Measurements from ENCODE around the gene FBXL15. TPM values are rescaled to one million over a fixed set of nuclear protein-coding genes. Genes with fewer than 3 reads are reported as not detected.

FBXL15 gene
- total and polyA plus RNA-seq, 2 experiments from 2014 or later = 18.5 to 36.1 TPM

DNA sequence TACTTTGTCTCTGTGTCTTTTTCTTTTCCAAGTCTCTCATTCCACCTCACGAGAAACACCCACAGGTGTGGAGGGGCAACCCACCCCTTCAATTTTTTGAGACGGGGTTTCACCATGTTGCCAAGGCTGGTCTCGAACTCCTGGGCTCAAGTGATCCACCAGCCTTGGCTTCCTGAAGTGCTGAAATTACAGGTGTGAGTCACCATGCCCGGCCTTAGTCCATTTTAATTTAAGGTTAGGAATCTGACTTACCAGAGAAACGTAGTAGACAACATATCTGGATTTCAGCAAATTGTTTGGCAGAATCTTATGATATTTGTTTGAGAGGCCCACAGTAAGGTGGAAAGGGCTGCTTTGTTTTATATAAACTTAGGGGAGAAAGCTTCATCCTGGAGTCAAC, 28.3 kb upstream of the FBXL15 start:
- Mint-ChIP-seq H3K36me3 (ENCODE audit: low read depth) (no peaks in the 10 kb centered on the region), H3K27me3 (ENCODE audit: insufficient read depth, low read depth, poor library complexity) (peaks cover 40% of the 10 kb centered on the region), H3K9me3 (no peaks in the 10 kb centered on the region), H3K4me3 (no peak overlapping the region), H3K4me1 (peaks cover 14% of the 10 kb centered on the region), H3K27ac (no peak overlapping the region)
- Histone ChIP-seq H3K4me1 (ENCODE audit: insufficient read depth) (peaks cover 11% of the 10 kb centered on the region), H3F3A (replicated peaks; ENCODE audit: low read depth) (0 out of 2 replicates have a peak, but pooled peaks cover 5% of the 10 kb centered on the region), H3K36me3 (ENCODE audit: insufficient read depth) (no peaks in the 10 kb centered on the region), H4K20me1 (replicated peaks; ENCODE audit: insufficient read depth) (no peaks in the 10 kb centered on the region; the same call in 1 of the 2 replicates), H3K9me2 (ENCODE audit: insufficient read depth) (no peaks in the 10 kb centered on the region), H2AFZ (no peak overlapping the region), H3K4me2 (peak overlapping the region; percentile 34), H3K27me3 (ENCODE audit: insufficient read depth) (peaks cover 38% of the 10 kb centered on the region), H3K27ac (ENCODE audit: low read depth) (no peak overlapping the region), H3K4me3 (no peak overlapping the region), H3K79me2 (replicated peaks; ENCODE audit: insufficient read depth) (no peaks in the 10 kb centered on the region)
- ATAC-seq (no peak), DNase-seq (ENCODE audit: low spot score) (no peak)
- TF ChIP-seq ZNF331 (CRISPR knock-in tag; IDR thresholded peaks at IDR 0.05; ENCODE audit: low read depth) (no peak), POLR2AphosphoS5 (IDR thresholded peaks at IDR 0.05; ENCODE audit: low read depth) (no peak), JUNB (IDR thresholded peaks at IDR 0.05; ENCODE audit: unreplicated experiment) (no peak), EZH2 (IDR thresholded peaks at IDR 0.05; ENCODE audit: low read depth, unreplicated experiment) (no peak), CREB1 (CRISPR knock-in tag; IDR thresholded peaks at IDR 0.05; ENCODE audit: low read depth) (no peak), NANOG (IDR thresholded peaks at IDR 0.05; ENCODE audit: borderline replicate concordance) (no peak), STAT1 (IDR thresholded peaks at IDR 0.05; ENCODE audit: unreplicated experiment) (no peak), ZNF114 (CRISPR knock-in tag; IDR thresholded peaks at IDR 0.05) (no peak), EZH2phosphoT487 (IDR thresholded peaks at IDR 0.05; ENCODE audit: unreplicated experiment) (no peak)
- TF ChIP-seq, protein P1, sequence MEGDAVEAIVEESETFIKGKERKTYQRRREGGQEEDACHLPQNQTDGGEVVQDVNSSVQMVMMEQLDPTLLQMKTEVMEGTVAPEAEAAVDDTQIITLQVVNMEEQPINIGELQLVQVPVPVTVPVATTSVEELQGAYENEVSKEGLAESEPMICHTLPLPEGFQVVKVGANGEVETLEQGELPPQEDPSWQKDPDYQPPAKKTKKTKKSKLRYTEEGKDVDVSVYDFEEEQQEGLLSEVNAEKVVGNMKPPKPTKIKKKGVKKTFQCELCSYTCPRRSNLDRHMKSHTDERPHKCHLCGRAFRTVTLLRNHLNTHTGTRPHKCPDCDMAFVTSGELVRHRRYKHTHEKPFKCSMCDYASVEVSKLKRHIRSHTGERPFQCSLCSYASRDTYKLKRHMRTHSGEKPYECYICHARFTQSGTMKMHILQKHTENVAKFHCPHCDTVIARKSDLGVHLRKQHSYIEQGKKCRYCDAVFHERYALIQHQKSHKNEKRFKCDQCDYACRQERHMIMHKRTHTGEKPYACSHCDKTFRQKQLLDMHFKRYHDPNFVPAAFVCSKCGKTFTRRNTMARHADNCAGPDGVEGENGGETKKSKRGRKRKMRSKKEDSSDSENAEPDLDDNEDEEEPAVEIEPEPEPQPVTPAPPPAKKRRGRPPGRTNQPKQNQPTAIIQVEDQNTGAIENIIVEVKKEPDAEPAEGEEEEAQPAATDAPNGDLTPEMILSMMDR (conservative IDR thresholded peaks at IDR 0.05; ENCODE audit: low read depth in 2 of 2) = no peak
- TF ChIP-seq, protein P2, sequence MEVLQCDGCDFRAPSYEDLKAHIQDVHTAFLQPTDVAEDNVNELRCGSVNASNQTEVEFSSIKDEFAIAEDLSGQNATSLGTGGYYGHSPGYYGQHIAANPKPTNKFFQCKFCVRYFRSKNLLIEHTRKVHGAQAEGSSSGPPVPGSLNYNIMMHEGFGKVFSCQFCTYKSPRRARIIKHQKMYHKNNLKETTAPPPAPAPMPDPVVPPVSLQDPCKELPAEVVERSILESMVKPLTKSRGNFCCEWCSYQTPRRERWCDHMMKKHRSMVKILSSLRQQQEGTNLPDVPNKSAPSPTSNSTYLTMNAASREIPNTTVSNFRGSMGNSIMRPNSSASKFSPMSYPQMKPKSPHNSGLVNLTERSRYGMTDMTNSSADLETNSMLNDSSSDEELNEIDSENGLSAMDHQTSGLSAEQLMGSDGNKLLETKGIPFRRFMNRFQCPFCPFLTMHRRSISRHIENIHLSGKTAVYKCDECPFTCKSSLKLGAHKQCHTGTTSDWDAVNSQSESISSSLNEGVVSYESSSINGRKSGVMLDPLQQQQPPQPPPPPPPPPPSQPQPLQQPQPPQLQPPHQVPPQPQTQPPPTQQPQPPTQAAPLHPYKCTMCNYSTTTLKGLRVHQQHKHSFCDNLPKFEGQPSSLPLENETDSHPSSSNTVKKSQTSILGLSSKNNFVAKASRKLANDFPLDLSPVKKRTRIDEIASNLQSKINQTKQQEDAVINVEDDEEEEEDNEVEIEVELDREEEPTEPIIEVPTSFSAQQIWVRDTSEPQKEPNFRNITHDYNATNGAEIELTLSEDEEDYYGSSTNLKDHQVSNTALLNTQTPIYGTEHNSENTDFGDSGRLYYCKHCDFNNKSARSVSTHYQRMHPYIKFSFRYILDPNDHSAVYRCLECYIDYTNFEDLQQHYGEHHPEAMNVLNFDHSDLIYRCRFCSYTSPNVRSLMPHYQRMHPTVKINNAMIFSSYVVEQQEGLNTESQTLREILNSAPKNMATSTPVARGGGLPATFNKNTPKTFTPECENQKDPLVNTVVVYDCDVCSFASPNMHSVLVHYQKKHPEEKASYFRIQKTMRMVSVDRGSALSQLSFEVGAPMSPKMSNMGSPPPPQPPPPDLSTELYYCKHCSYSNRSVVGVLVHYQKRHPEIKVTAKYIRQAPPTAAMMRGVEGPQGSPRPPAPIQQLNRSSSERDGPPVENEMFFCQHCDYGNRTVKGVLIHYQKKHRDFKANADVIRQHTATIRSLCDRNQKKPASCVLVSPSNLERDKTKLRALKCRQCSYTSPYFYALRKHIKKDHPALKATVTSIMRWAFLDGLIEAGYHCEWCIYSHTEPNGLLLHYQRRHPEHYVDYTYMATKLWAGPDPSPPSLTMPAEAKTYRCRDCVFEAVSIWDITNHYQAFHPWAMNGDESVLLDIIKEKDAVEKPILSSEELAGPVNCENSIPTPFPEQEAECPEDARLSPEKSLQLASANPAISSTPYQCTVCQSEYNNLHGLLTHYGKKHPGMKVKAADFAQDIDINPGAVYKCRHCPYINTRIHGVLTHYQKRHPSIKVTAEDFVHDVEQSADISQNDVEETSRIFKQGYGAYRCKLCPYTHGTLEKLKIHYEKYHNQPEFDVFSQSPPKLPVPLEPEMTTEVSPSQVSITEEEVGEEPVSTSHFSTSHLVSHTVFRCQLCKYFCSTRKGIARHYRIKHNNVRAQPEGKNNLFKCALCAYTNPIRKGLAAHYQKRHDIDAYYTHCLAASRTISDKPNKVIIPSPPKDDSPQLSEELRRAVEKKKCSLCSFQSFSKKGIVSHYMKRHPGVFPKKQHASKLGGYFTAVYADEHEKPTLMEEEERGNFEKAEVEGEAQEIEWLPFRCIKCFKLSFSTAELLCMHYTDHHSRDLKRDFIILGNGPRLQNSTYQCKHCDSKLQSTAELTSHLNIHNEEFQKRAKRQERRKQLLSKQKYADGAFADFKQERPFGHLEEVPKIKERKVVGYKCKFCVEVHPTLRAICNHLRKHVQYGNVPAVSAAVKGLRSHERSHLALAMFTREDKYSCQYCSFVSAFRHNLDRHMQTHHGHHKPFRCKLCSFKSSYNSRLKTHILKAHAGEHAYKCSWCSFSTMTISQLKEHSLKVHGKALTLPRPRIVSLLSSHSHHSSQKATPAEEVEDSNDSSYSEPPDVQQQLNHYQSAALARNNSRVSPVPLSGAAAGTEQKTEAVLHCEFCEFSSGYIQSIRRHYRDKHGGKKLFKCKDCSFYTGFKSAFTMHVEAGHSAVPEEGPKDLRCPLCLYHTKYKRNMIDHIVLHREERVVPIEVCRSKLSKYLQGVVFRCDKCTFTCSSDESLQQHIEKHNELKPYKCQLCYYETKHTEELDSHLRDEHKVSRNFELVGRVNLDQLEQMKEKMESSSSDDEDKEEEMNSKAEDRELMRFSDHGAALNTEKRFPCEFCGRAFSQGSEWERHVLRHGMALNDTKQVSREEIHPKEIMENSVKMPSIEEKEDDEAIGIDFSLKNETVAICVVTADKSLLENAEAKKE (CRISPR knock-in tag; IDR thresholded peaks at IDR 0.05) = no peak
- TF ChIP-seq, protein P3, sequence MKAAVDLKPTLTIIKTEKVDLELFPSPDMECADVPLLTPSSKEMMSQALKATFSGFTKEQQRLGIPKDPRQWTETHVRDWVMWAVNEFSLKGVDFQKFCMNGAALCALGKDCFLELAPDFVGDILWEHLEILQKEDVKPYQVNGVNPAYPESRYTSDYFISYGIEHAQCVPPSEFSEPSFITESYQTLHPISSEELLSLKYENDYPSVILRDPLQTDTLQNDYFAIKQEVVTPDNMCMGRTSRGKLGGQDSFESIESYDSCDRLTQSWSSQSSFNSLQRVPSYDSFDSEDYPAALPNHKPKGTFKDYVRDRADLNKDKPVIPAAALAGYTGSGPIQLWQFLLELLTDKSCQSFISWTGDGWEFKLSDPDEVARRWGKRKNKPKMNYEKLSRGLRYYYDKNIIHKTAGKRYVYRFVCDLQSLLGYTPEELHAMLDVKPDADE (IDR thresholded peaks at IDR 0.05) = no peak
- TF ChIP-seq, protein P4, sequence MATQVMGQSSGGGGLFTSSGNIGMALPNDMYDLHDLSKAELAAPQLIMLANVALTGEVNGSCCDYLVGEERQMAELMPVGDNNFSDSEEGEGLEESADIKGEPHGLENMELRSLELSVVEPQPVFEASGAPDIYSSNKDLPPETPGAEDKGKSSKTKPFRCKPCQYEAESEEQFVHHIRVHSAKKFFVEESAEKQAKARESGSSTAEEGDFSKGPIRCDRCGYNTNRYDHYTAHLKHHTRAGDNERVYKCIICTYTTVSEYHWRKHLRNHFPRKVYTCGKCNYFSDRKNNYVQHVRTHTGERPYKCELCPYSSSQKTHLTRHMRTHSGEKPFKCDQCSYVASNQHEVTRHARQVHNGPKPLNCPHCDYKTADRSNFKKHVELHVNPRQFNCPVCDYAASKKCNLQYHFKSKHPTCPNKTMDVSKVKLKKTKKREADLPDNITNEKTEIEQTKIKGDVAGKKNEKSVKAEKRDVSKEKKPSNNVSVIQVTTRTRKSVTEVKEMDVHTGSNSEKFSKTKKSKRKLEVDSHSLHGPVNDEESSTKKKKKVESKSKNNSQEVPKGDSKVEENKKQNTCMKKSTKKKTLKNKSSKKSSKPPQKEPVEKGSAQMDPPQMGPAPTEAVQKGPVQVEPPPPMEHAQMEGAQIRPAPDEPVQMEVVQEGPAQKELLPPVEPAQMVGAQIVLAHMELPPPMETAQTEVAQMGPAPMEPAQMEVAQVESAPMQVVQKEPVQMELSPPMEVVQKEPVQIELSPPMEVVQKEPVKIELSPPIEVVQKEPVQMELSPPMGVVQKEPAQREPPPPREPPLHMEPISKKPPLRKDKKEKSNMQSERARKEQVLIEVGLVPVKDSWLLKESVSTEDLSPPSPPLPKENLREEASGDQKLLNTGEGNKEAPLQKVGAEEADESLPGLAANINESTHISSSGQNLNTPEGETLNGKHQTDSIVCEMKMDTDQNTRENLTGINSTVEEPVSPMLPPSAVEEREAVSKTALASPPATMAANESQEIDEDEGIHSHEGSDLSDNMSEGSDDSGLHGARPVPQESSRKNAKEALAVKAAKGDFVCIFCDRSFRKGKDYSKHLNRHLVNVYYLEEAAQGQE (IDR thresholded peaks at IDR 0.05; ENCODE audit: unreplicated experiment) = no peak
